GM18505 (cell line): Measurements from ENCODE around the gene PLCL1.

Experiments
- ATAC-seq: cut with Tn5 transposase; IDR thresholded peaks from one replicate; pipeline ENCODE4 v1.9.1; 2021; ENCODE audit not compliant: unreplicated experiment
- POLR2A ChIP-seq: IDR thresholded peaks from 4 replicates; pipeline ENCODE4 v1.6.1; 2011; ENCODE audit warnings: borderline replicate concordance; ENCODE audit not compliant: insufficient read depth, insufficient read length; ENCODE audit errors: extremely low read depth

The PLCL1 gene

GRCh38 chr2:197954328-197954727, 149.9 kb downstream of the PLCL1 start:
- TF ChIP-seq POLR2A = no peak
- ATAC-seq = no peak

- no peak for ATAC-seq
- TF ChIP-seq POLR2A = no peak
Observed at GRCh38 chr2:197958592-197959150, 154.3 kb downstream of the PLCL1 start.

DNA sequence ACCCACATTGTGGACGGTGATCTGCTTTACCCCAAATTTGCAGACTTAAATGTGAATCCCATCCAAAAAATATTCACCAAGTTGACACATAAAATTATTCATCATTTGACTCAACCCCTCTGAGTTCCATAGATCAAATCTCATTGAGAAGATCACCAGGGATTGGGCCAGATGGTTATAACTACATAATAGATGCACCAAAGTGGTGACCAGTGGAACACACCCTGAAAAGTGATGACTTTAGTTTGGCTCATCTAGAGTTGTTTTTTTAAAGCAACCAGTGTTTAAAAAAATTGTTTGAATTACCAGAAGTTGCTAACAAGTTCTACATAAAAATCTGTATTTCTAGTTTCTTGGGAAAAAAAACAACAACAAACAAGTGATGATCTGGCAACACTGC, 155.0 kb downstream of the PLCL1 start:
- ATAC-seq = no peak
- TF ChIP-seq POLR2A = no peak

DNA sequence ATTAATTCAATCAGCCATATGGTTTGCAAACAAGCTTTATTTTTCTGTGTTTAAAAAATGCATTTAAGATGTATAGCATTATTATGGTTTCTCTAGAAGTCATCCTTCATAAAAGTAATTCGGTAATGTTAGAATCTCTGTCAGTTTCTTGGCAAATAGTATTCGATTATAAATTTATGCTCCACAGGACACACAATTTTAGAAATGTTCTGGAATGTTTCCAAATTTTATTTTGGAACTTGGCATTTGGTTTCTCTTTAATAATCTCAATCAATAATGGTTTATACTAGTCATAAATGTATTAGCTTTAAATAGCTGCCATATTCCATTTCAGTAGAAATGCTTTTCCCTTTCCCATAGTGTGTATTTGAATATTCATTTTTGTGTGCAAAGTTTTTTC, 156.4 kb downstream of the PLCL1 start:
- no peak for TF ChIP-seq POLR2A
- no peak for ATAC-seq

GRCh38 chr2:197964720-197965119, 160.3 kb downstream of the PLCL1 start:
- no peak for TF ChIP-seq POLR2A
- ATAC-seq = no peak

DNA sequence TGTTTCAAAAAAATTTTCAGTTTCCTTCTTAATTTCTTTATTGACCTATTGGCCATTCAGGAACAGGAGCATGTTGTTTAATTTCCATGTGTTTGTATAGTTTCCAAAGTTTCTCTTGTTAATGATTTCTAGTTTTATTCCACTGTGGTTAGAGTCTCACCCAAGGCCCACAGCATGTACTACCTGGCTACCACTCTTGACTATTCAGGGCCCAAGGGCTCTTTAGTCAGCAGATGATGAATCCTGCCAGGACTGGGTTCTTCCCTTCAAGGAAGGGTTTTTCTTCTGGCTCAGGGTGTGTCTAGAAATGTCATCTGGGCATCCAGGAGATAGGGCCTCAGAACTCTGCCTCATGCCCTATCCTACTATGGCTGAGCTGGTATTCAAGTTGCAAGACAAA, 161.4 kb downstream of the PLCL1 start:
- TF ChIP-seq POLR2A = no peak
- ATAC-seq = no peak

- no peak for ATAC-seq
- no peak for TF ChIP-seq POLR2A
Observed at GRCh38 chr2:197969391-197969893, 165.0 kb downstream of the PLCL1 start.

GRCh38 chr2:197972061-197972460, 167.7 kb downstream of the PLCL1 start:
- no peak for ATAC-seq
- no peak for TF ChIP-seq POLR2A

DNA sequence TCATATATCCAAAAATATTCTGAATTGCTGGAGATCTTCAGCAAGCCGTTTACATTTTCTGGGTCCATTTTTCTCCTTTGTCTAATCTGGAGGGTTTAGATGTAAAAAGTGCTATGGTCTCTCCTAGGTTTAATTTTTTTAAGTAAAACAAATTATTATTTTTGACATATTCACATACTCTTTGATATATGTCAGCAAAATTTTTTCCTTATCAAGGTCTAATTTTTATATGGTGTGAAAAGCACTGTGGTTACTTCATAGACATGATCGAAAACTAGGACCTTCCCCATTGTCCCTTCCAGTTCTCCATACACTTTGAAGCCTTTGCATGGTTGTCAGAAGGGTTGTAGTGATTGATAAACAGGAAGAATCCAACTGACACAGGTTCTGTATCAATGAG, 168.2 kb downstream of the PLCL1 start:
- ATAC-seq = no peak
- no peak for TF ChIP-seq POLR2A

GRCh38 chr2:197973772-197974171, 169.4 kb downstream of the PLCL1 start:
- ATAC-seq = no peak
- TF ChIP-seq POLR2A = no peak

GRCh38 chr2:197975931-197976519, 171.6 kb downstream of the PLCL1 start:
- ATAC-seq = no peak
- no peak for TF ChIP-seq POLR2A

DNA sequence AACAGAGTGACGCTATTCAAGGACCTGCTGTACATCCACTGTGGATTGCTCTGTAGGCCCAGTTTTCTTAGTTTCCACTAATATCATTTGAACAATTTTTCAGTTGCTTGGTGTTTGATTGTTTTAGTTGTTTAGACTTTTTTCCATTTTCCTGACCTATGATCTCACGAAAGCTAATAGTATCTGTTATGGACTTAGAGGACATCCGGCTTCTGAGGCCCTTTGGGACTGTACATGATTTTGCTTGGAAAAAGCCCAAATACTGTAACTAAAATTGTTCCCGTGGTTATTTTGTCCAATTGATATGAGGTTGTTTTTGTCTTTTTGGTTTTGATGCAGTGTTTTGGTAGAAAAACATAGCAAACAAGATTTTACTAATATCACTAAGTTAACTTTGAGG, 174.6 kb downstream of the PLCL1 start:
- ATAC-seq = no peak
- TF ChIP-seq POLR2A = no peak

GRCh38 chr2:197982565-197982964, 178.2 kb downstream of the PLCL1 start:
- TF ChIP-seq POLR2A = no peak

GRCh38 chr2:197985029-197985638, 180.7 kb downstream of the PLCL1 start:
- TF ChIP-seq POLR2A = no peak
- no peak for ATAC-seq

More at GRCh38 chr2:197982565-197982964, 178.2 kb downstream of the PLCL1 start:
- ATAC-seq = no peak
